GM12891 (cell line): ENCODE results near the gene ZNF543.

Experiments used
- DNase-seq: peaks from one replicate; pipeline ENCODE4 v3.0.0; 2011; ENCODE audit warnings: low spot score; ENCODE audit not compliant: insufficient read length
- FAIRE-seq: peaks from 2 replicates; lab custom pipeline; 2011; peaks lifted over from hg19 to GRCh38; lab: Jason Lieb, UNC
- PAX5 ChIP-seq: IDR thresholded peaks from 2 replicates; pipeline ENCODE4 v1.6.1; 2011; ENCODE audit warnings: low read length, moderate library complexity, mild to moderate bottlenecking; ENCODE audit not compliant: insufficient read depth, severe bottlenecking
- POLR2A ChIP-seq: IDR thresholded peaks from 2 replicates; pipeline ENCODE4 v1.6.1; 2011; ENCODE audit warnings: low read depth, low read length, control low read depth
- POLR2AphosphoS5 ChIP-seq: IDR thresholded peaks from 2 replicates; pipeline ENCODE4 v1.6.1; 2011; ENCODE audit warnings: low read depth, low read length, control low read depth
- POU2F2 ChIP-seq: IDR thresholded peaks from 2 replicates; pipeline ENCODE4 v1.6.1; 2011; ENCODE audit warnings: low read depth, mild to moderate bottlenecking, control low read depth, low read length, moderate library complexity
- SPI1 ChIP-seq: IDR thresholded peaks from 2 replicates; pipeline ENCODE4 v1.6.1; 2011; ENCODE audit warnings: low read depth, low read length, control low read depth
- TAF1 ChIP-seq: IDR thresholded peaks from 2 replicates; pipeline ENCODE4 v1.6.1; 2011; ENCODE audit warnings: low read depth, low read length, control low read depth

ZNF543 gene

DNA sequence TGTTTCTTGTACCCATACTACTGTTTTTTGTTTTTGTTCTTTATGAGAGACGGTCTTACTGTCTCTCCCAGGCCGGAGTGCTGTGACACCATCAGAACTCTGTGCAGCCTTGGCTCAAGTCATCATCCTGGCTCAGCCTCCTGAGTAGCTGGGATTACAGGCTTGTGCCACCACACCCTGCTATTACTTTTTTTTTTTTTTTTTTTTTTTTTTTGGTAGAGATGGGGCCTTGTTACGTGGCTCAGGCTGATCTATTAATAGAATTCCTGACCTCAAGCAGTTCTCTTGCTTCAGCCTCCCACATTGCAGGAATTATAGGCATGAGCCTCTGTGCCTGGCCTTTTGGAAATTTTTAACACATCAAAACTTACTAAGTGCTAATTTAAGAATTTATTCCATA lies 27.9 kb downstream of the ZNF543 start:
- FAIRE-seq (no peak), DNase-seq (no peak)
- TF ChIP-seq POU2F2 (no peak), SPI1 (no peak), POLR2AphosphoS5 (no peak), PAX5 (no peak), POLR2A (no peak), TAF1 (no peak)

DNA sequence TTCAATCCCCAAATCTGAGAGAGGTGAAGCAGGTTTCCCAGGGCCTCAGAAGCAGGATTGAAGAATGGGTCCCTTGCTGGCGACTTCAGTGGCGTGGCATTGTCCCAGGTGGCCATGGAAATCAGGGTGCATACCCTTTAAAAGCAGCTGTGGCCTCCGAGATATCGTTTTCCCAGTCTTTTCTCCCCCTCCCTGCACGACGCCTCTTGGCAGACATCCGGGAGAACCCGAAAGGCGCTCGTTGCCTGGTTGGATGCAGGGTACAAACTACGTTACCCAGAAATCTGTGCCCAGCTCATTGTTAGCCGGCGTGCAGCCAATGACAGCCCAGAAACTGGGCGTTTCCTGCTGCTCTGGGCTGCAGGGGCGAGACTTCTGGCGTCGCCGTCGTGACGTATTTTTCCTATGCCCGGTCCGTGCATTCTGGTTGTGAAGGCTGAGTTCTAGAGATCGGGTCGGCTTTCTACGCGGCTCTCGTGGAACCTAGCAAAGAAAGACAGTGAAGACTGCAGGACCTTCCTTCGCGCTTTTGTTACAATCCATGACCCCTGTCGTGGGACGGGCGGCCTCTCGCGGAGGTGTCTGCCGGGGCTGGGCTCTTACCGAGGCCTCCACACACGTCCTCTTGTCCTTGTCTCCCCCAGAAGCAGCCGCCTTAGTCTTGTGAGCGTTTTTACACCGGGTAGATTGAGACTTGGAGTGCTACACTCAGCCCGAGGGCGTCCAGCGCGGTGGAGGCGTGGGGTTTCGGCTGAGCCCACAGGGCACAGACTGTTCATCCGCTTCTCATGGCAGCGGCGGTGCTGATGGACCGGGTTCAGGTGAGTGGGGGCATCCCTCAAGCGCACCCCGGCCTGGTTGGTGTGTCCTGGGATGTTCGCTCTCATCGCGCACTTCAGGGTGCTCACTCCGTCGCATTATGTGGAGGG lies 30.9 kb downstream of the ZNF543 start, which contains the start of gene ZNF304:
ZNF304 (plus strand) TSS at position 395 of the 929 bp plus-strand sequence; CDS start at position 789, 394 bp downstream.
- no peak for TF ChIP-seq POLR2AphosphoS5
- 0 out of 2 replicates have a peak, but pooled peaks have one; percentile 31 for TF ChIP-seq POLR2A
- DNase-seq = peak; percentile 83
- peak; percentile 98 for FAIRE-seq

DNA sequence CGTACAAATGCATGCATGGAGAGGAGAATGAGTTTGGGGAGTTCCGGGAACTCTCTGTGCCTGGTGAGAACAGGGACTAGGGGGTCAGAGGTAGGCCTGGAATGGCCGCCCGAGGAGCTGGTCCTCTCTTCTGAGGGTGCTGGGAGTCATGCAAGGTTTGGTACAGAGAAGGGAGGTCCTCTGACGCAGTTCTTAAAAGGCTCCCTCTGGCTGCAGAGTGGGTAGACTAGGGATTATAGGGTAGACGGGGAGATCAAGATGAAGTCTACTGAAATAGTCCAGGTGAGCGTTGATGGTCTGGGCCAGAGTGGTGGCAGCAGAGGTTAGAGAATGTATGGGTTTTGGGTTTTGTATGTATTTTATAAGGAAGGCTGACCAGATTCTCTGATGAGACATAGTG lies 31.6 kb downstream of the ZNF543 start:
- FAIRE-seq (peak; percentile 54), DNase-seq (no peak)
- TF ChIP-seq PAX5 = no peak
- no peak for TF ChIP-seq TAF1

DNA sequence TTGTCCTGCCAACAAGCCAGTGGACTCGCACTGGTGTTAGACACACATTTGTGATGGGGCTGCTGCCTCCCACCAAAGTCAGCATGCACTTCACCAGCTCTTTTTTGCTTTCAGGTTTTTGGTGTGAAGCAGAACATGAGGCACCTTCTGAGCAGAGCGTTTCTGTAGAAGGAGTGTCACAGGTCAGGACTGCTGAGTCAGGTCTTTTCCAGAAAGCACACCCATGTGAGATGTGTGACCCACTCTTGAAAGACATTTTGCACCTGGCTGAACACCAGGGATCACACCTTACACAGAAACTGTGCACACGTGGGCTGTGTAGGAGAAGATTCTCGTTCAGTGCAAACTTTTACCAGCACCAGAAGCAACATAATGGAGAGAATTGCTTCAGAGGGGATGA lies 35.6 kb downstream of the ZNF543 start:
- TF ChIP-seq POLR2A = no peak
- no peak for TF ChIP-seq SPI1
- no peak for TF ChIP-seq POLR2AphosphoS5
- TF ChIP-seq POU2F2 = no peak
- FAIRE-seq (no peak), DNase-seq (no peak)

DNA sequence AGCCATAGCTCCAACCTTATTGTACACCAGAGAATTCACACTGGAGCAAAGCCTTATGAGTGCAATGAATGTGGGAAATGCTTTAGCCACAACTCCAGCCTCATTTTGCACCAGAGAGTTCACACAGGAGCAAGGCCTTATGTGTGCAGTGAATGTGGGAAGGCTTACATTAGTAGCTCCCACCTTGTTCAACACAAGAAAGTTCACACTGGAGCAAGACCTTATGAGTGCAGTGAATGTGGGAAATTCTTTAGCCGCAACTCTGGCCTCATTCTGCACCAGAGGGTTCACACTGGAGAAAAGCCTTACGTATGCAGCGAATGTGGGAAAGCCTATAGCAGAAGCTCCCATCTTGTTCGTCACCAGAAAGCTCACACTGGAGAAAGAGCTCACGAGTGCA lies 37.1 kb downstream of the ZNF543 start:
- DNase-seq (no peak), FAIRE-seq (no peak)
- TF ChIP-seq SPI1 = no peak
- no peak for TF ChIP-seq PAX5

DNA sequence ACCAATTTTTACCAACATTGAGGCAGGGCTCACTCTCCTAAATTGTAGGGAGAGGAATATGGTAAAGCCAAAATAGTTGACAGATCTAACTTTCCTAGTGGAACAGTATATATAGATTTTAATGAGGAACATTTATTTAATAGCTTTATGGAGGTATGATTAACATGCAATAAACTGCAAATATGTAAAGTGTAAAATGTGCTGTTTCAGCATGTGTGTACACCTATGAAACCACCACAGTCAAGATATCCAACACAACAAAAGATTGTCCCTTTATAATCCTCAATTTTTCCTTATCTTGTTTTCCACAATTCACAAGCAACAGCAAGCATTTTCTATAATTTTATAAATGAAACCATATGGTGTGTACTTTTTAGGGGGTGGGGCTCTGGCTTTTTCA lies 39.0 kb downstream of the ZNF543 start:
- DNase-seq (no peak), FAIRE-seq (no peak)
- no peak for TF ChIP-seq POLR2AphosphoS5
- TF ChIP-seq POLR2A = no peak

DNA sequence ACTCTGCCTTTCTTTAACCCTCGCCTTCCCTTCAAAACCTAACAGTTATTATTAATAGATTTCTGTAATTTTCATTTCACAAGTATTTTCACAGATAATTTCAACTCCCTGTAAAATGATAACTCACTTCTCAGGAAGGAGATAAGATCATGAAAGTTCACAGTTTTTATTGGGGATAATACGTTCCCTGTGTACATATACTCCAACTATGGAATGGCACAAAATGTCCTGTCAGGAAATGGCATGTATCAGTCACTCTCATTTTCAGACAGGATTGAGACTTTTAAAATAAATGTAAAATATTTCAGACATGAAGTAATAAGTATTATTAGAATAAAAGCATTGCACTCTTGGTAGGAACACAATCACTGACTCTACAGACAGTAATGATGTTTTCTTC lies 42.1 kb downstream of the ZNF543 start:
- TF ChIP-seq POU2F2 (no peak), POLR2AphosphoS5 (no peak), PAX5 (no peak), POLR2A (no peak), SPI1 (no peak), TAF1 (no peak)
- DNase-seq (no peak), FAIRE-seq (no peak)

DNA sequence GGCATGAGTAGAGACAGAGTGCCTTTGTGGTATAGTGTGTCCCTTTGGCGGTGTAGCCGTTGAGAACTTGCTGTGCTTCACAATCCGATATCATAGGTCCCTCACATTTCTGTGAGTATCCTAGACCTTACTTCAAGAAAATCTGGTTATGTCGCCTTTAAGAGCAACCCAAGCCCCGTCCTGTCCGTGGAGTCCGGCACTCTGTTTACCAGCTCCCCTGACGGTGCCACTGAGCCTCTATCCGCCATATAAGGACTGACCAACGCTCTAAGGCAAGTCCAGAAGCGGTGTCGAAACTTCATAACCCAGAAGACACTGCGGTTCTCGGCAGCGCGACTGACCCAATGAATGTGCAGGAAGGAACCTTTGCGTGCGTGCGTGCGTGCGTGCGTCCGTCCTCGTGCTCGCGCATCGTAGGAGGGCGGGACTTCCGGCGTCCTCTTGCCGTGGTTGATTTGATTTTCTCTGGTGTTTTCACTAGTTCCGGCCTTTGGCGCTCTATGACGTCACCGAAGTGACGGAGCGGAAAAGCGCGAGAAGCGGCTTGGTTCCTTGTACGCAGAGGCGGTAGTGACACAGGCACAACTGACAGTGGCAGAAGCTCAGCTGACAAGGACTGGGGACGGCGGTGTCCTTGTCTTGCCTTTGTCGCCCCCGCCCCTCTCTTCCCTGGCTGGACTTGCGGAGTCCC lies 42.9 kb downstream of the ZNF543 start, which contains the start of the genes TRAPPC2B and ZNF547:
TRAPPC2B (plus strand) TSS at position 555 of the 691 bp plus-strand sequence. CDS start 1,283 bp downstream, outside the sequence.
ZNF547 (plus strand) TSS at position 555 of the 691 bp plus-strand sequence. CDS start 5,005 bp downstream, outside the sequence.
- DNase-seq (peak; percentile 83), FAIRE-seq (peak; percentile 100)
- TF ChIP-seq PAX5 = peak; percentile 46
- TF ChIP-seq POLR2A = peak; percentile 90
- TF ChIP-seq POLR2AphosphoS5 = peak; percentile 74
- TF ChIP-seq SPI1 = no peak
- TF ChIP-seq TAF1 = peak; percentile 69; the same call in 1 of the 2 replicates
- TF ChIP-seq POU2F2 = peak; percentile 89

DNA sequence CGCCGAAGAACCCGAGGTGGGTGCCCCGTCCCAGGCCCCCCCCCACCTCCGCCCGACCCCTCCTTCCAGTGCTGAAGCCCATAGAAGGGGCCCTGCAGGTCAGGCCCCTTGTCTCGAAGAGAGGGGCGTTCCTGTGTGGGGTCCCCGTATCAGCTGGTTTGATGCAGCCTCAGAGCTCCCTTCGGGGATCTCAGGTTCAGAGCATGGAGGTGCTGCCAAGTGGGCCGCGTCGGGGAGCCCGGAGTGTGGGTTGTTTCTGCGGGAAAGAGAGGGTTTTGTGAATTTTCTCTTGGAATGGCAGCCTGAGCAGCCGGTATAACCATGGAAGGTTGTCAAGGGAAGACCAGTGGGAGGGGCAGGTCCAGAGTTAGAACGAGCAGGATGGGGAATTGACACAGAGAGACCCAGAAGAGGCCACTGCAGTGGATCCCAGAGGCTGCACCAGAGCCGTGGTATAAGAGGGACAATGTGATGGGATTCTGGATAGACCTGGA lies 43.5 kb downstream of the ZNF543 start:
- DNase-seq (no peak), FAIRE-seq (no peak)
- TF ChIP-seq POU2F2 (no peak), POLR2A (no peak), SPI1 (no peak), POLR2AphosphoS5 (no peak), PAX5 (no peak), TAF1 (no peak)

DNA sequence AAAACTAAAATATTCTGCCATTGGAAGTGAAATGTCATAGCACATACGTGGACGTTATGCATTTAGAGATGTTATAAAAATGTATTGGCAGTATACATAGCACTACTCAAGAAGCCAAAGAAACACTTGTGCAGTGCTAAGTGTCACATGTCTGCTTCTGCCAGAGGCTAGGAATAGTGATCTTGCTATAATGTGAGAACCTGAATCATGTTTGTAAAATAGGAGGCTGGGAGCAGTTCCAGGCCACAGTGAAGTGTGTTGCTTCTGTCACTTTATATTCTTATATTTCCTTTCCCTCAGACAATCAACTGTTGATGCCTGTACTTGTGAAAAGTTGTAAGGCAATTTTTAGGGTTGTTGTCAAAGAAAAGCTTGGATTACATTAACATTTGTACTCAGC lies 46.5 kb downstream of the ZNF543 start:
- DNase-seq (no peak), FAIRE-seq (no peak)
- TF ChIP-seq POLR2AphosphoS5 = no peak
- no peak for TF ChIP-seq POLR2A
- no peak for TF ChIP-seq POU2F2
- no peak for TF ChIP-seq SPI1
- no peak for TF ChIP-seq PAX5
- no peak for TF ChIP-seq TAF1
